Effector CD4-positive, alpha-beta T cell (primary cell): Measurements from ENCODE around the gene RFLNA.

Experiments
- DNase-seq: peaks from one replicate; pipeline ENCODE4 v3.0.0-alpha.2; 2020

The RFLNA gene

GRCh38 chr12:124304314-124304790 is 9.5 kb downstream of the RFLNA start:
- DNase-seq: no peak

- DNase-seq: no peak
Measured at GRCh38 chr12:124305136-124305535, 10.2 kb downstream of the RFLNA start.

GRCh38 chr12:124305776-124306685 is 11.1 kb downstream of the RFLNA start:
- no peak for DNase-seq

GRCh38 chr12:124306686-124307555 is 12.0 kb downstream of the RFLNA start:
- no peak for DNase-seq

GRCh38 chr12:124307556-124307825 is 12.6 kb downstream of the RFLNA start:
- no peak for DNase-seq

GRCh38 chr12:124308741-124309140 is 13.8 kb downstream of the RFLNA start:
- DNase-seq: no peak

GRCh38 chr12:124309231-124309630 is 14.3 kb downstream of the RFLNA start:
- no peak for DNase-seq

- no peak for DNase-seq
Measured at GRCh38 chr12:124309744-124310143, 14.9 kb downstream of the RFLNA start.

- DNase-seq: no peak
Measured at GRCh38 chr12:124310178-124310577, 15.3 kb downstream of the RFLNA start.

GRCh38 chr12:124310785-124311184 is 15.9 kb downstream of the RFLNA start:
- no peak for DNase-seq

- no peak for DNase-seq
Measured at GRCh38 chr12:124311292-124312109, 16.6 kb downstream of the RFLNA start.

GRCh38 chr12:124312601-124313000 is 17.7 kb downstream of the RFLNA start:
- no peak for DNase-seq

GRCh38 chr12:124314207-124314606 is 19.3 kb downstream of the RFLNA start:
- no peak for DNase-seq

GRCh38 chr12:124314766-124315165 is 19.9 kb downstream of the RFLNA start:
- no peak for DNase-seq

GRCh38 chr12:124315372-124316044 is 20.6 kb downstream of the RFLNA start:
- no peak for DNase-seq

GRCh38 chr12:124316257-124316900 is 21.5 kb downstream of the RFLNA start:
- no peak for DNase-seq

GRCh38 chr12:124317400-124317799 is 22.5 kb downstream of the RFLNA start:
- DNase-seq: no peak

- no peak for DNase-seq
Measured at GRCh38 chr12:124318278-124319020, 23.6 kb downstream of the RFLNA start.

- DNase-seq: no peak
Measured at GRCh38 chr12:124319368-124320050, 24.6 kb downstream of the RFLNA start.

- peak; percentile 24 for DNase-seq
Measured at GRCh38 chr12:124321040-124321481, 26.2 kb downstream of the RFLNA start.
